ENCODE results near the gene UCN.
"Not testable (repeated sequence)": the region's sequence is repeated elsewhere in the genome, so short reads cannot be mapped to it uniquely, and the experiment has no call there.

DNA sequence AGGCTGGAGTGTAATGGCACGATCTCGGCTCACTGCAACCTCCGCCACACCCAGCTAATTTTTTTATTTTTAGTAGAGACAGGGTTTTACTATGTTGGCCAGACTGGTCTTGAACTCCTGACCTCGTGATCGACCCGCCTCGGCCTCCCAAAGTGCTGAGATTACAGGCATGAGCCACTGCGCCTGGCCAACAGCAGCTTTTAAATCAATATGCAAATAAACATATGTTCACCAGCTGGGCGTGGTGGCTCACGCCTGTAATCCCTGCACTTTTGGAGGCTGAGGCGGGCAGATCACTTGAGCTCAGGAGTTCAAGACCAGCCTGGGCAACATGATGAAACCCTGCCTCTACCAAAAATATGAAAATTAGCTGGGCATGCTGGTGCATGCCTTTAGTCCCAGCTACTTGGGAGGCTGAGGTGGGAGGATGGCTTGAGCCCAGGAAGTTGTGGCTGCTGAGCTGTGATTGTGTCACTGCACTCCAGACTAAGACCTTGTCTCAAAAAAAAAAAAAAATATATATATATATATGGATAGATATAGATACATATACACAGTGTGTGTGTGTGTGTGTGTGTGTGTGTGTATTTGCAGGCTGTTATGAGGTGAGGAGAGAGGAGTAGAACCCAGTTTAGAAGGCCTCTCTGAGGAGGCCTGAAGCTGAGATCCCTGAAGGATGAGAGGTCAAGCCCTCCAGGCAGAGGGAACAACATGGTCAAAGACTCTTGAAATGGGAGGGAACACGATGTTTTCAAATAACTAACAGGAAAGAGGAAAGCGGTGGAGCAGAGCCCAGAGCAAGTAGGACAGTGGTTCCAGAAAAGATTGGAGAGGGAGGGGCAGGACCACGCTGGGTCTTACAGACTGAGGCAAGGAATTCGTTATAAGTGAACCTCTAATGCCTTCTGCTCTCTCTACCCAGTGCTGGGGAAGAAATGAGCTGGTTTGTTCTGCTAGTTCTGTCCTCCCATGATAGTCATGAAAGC lies 35.4 kb downstream of the UCN start:
- TF ChIP-seq, protein P1, sequence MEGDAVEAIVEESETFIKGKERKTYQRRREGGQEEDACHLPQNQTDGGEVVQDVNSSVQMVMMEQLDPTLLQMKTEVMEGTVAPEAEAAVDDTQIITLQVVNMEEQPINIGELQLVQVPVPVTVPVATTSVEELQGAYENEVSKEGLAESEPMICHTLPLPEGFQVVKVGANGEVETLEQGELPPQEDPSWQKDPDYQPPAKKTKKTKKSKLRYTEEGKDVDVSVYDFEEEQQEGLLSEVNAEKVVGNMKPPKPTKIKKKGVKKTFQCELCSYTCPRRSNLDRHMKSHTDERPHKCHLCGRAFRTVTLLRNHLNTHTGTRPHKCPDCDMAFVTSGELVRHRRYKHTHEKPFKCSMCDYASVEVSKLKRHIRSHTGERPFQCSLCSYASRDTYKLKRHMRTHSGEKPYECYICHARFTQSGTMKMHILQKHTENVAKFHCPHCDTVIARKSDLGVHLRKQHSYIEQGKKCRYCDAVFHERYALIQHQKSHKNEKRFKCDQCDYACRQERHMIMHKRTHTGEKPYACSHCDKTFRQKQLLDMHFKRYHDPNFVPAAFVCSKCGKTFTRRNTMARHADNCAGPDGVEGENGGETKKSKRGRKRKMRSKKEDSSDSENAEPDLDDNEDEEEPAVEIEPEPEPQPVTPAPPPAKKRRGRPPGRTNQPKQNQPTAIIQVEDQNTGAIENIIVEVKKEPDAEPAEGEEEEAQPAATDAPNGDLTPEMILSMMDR (IDR thresholded peaks at IDR 0.05 in 4 of 5, conservative IDR thresholded peaks at IDR 0.05 in 1 of 5): not testable (repeated sequence)
- TF ChIP-seq POLR2A (IDR thresholded peaks at IDR 0.05): not testable (repeated sequence)

Data from gastrocnemius medialis (tissue), 4 donors.